Measurements from ENCODE around the gene LYRM4. TPM values are rescaled to one million over a fixed set of nuclear protein-coding genes. Genes with fewer than 3 reads are reported as not detected.

The LYRM4 gene
- total RNA-seq, 1 donor from 2014 or later: 39.3 TPM

DNA sequence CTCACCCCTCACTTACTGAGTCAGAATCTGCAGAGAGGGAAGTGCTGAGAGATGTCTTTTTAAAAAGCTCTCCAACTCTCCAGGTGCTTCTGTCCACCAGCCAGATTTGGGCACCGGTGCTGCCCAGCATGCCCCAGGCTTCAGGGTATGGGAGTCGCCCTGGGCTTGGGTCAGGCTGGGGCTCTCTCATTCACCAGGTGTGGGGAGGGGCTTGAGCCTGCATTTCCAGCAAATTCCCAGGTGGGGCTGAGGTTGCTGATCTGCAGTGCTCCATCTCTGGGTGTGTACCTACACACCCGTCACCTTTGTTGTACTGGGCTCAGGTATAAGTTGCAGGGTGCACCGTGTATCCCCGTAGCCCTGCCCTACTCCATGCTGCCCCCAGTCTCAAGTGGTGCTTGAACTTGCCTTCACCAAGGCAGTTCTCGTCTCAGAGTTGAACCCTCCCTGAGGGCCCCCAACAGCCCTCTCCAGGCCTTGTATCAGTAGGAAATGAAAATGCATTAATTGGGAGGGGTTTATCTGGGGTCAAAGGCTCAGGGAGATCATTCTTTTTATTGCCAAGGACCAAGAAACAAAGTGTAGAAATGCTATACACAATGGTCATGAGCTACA lies 152.1 kb downstream of the LYRM4 start:
- TF ChIP-seq, protein P1, sequence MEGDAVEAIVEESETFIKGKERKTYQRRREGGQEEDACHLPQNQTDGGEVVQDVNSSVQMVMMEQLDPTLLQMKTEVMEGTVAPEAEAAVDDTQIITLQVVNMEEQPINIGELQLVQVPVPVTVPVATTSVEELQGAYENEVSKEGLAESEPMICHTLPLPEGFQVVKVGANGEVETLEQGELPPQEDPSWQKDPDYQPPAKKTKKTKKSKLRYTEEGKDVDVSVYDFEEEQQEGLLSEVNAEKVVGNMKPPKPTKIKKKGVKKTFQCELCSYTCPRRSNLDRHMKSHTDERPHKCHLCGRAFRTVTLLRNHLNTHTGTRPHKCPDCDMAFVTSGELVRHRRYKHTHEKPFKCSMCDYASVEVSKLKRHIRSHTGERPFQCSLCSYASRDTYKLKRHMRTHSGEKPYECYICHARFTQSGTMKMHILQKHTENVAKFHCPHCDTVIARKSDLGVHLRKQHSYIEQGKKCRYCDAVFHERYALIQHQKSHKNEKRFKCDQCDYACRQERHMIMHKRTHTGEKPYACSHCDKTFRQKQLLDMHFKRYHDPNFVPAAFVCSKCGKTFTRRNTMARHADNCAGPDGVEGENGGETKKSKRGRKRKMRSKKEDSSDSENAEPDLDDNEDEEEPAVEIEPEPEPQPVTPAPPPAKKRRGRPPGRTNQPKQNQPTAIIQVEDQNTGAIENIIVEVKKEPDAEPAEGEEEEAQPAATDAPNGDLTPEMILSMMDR (conservative IDR thresholded peaks at IDR 0.05): no peak
- no peaks in the 10 kb centered on the region for H3K27me3 Mint-ChIP-seq (ENCODE audit: low read depth)
- DNase-seq (ENCODE audit: low read depth, low spot score): no peak
- no peak overlapping the region for H3K27ac Mint-ChIP-seq (ENCODE audit: unreplicated experiment)
- no peaks in the 10 kb centered on the region for H3K9me3 Mint-ChIP-seq
- peaks cover 14% of the 10 kb centered on the region for H3K36me3 Mint-ChIP-seq (ENCODE audit: low read depth)
- H3K4me1 Mint-ChIP-seq: no peaks in the 10 kb centered on the region
- no peak overlapping the region for H3K4me3 Mint-ChIP-seq

DNA sequence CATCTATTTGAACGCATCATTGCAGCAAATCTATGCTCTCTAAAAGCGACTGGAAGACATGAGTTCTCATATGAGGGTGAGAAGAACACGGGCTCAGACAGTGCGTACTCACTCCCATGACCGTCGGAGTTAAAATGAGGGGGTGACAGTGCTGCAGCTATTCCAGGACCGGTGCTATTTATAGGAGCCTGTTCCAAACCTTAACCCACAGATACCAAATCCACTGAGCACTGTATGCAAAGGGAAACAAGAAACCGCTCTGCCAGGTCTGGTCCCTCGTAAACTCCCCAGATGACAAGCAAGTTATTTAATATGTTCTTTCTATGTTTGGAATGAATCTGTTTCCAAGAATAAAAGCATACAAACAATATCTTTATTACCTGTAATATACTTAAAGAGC lies 152.7 kb downstream of the LYRM4 start:
- DNase-seq (ENCODE audit: low read depth, low spot score): no peak

DNA sequence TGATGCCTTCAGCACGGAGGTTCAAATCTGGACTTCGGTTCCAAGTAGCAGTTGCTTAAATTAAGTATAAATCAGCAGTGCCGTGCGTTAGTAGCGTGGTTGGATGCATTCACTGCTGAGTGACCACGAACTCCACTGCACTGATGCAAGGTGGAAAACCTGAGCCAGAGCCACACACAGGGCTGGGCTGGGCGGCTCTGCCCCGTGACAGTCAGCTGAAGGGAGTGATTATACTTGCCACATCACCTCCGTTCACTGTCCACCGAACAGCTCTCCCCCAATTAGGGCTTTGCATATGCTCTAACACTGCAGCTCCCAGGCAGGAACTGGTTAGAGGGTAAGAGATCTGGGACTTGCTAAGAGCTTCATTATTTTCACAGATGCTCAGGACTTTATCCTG lies 153.4 kb downstream of the LYRM4 start:
- Mint-ChIP-seq H3K4me3 (no peak overlapping the region), H3K27me3 (ENCODE audit: low read depth) (no peaks in the 10 kb centered on the region), H3K27ac (ENCODE audit: unreplicated experiment) (no peak overlapping the region), H3K4me1 (no peaks in the 10 kb centered on the region), H3K36me3 (ENCODE audit: low read depth) (peaks cover 9% of the 10 kb centered on the region), H3K9me3 (no peaks in the 10 kb centered on the region)
- DNase-seq (ENCODE audit: low read depth, low spot score): no peak
- TF ChIP-seq, protein P1 (conservative IDR thresholded peaks at IDR 0.05): no peak

More for the DNA sequence above, 152.7 kb downstream of the LYRM4 start:
- Mint-ChIP-seq H3K27me3 (ENCODE audit: low read depth) (no peaks in the 10 kb centered on the region), H3K36me3 (ENCODE audit: low read depth) (peaks cover 14% of the 10 kb centered on the region), H3K9me3 (no peaks in the 10 kb centered on the region), H3K4me1 (no peaks in the 10 kb centered on the region), H3K27ac (ENCODE audit: unreplicated experiment) (no peak overlapping the region), H3K4me3 (no peak overlapping the region)
- TF ChIP-seq, protein P1 (conservative IDR thresholded peaks at IDR 0.05): no peak

DNA sequence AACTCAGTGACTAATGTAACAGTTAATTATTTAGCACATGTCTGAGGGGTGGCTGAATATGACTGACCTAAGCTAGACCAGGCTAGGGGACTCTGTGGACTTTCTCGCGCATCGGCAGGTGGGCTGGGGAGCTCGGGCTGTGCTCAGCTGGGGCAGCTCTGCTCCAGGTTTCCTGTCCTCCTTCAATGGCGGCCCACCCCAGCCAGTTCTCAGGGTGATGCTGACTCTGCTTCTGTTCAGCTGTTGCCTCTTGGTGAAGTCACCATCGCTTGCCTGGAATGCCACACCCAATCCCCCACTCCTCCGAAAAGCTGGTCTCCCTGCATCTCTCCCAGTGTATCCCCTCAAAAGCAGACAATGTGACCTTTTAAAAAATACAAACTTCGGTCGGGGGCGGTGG lies 155.6 kb downstream of the LYRM4 start:
- H3K4me3 Mint-ChIP-seq: no peak overlapping the region
- H3K27ac Mint-ChIP-seq (ENCODE audit: unreplicated experiment): no peak overlapping the region
- H3K27me3 Mint-ChIP-seq (ENCODE audit: low read depth): no peaks in the 10 kb centered on the region
- peaks cover 3% of the 10 kb centered on the region for H3K36me3 Mint-ChIP-seq (ENCODE audit: low read depth)
- H3K4me1 Mint-ChIP-seq: no peaks in the 10 kb centered on the region
- peaks cover 5% of the 10 kb centered on the region for H3K9me3 Mint-ChIP-seq
- TF ChIP-seq, protein P1 (conservative IDR thresholded peaks at IDR 0.05): no peak
- no peak for DNase-seq (ENCODE audit: low read depth, low spot score)

DNA sequence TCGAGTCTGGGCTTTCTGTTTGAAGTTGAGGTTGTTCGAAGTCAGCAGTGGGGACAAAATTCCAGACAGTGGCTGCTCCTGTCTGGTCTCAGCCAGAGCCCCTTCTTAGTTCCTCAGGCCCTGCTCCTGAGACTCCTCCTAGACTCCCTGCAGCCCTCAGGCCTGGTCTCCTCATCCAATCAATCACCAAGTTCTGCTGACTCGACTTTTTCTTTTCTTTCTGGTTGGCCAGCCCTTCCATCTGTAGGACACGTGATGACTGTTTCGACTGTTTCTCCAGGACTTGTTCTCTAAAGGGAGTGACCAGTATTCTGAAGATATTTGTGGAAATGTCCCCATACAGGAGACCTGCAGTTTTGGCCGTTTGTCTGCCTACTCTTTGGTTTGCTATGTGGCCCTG lies 156.1 kb downstream of the LYRM4 start:
- no peaks in the 10 kb centered on the region for H3K27me3 Mint-ChIP-seq (ENCODE audit: low read depth)

More for the DNA sequence above, 156.1 kb downstream of the LYRM4 start:
- Mint-ChIP-seq H3K4me3 (no peak overlapping the region), H3K9me3 (peaks cover 5% of the 10 kb centered on the region), H3K27ac (ENCODE audit: unreplicated experiment) (no peak overlapping the region), H3K4me1 (no peaks in the 10 kb centered on the region), H3K36me3 (ENCODE audit: low read depth) (peaks cover 2% of the 10 kb centered on the region)
- TF ChIP-seq, protein P1 (conservative IDR thresholded peaks at IDR 0.05): no peak
- DNase-seq (ENCODE audit: low read depth, low spot score): no peak

Data from neural crest cell (in vitro differentiated cells).